GM19240 (cell line): ENCODE data around the gene VCAN.

Experiments used
- DNase-seq: peaks from one replicate; pipeline ENCODE4 v3.0.0; 2011; ENCODE audit warnings: low spot score; ENCODE audit not compliant: insufficient read length

The VCAN gene

DNA sequence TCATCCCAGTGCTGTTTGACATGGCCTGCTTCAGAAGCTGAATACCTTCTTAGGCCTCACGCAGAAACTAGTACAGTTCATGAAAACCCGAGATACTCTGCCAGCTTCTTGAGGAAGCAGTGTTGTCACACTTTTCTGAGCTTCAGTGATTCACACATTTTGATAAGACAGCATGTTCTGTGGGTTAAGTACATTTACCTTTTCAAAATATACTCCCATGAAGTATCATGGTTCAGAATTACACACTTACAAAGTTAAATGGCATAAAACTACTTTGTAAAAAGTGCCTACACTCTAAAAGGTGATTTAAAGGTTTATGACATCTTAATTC lies 56.9 kb downstream of the VCAN start:
- DNase-seq = no peak

GRCh38 chr5:83530193-83530592 lies 58.6 kb downstream of the VCAN start:
- no peak for DNase-seq

GRCh38 chr5:83531661-83532060 lies 60.1 kb downstream of the VCAN start:
- no peak for DNase-seq

- no peak for DNase-seq
Measured at GRCh38 chr5:83538786-83539462, 67.4 kb downstream of the VCAN start.

DNA sequence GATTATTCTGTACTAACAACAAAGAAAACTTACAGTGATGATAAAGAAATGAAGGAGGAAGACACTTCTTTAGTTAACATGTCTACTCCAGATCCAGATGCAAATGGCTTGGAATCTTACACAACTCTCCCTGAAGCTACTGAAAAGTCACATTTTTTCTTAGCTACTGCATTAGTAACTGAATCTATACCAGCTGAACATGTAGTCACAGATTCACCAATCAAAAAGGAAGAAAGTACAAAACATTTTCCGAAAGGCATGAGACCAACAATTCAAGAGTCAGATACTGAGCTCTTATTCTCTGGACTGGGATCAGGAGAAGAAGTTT lies 67.9 kb downstream of the VCAN start:
- DNase-seq = no peak

- DNase-seq = no peak
Measured at GRCh38 chr5:83540105-83540504, 68.6 kb downstream of the VCAN start.

GRCh38 chr5:83540783-83541182 lies 69.2 kb downstream of the VCAN start:
- DNase-seq = no peak

DNA sequence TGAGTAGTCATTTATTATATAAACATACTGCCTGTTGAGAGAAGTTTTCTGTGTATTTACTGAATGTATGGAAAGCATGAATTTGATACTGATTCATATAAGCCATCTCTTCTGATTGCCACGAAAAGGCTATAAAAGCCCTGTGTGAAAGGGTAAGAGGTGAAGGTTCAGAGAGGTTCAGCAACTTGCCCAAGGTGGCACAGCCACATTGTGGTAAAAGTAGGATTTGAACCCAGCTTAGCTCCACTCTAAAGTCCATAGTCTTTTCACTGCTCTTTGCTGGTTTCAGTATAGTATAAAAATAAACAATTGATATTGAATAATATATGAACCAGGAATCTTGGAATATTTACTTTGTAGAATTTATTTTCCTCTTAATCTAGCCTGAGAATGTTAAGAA lies 71.3 kb downstream of the VCAN start:
- no peak for DNase-seq

- no peak for DNase-seq
Measured at GRCh38 chr5:83543898-83544297, 72.4 kb downstream of the VCAN start.

GRCh38 chr5:83547161-83547560 lies 75.6 kb downstream of the VCAN start:
- no peak for DNase-seq

DNA sequence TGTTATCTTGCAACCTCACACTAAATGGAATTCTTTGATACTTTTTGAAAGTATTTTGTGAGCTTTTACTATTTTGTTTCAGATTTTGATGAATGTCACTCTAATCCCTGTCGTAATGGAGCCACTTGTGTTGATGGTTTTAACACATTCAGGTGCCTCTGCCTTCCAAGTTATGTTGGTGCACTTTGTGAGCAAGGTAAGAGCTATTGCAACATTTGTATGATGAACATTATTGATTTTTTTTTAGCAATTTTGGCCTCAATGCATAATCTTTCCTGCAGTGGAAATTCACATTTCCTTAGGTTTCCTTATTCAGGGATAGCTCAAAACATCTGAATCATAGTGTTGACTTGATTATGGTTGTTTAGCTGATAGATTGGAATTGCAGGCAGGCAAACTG lies 76.3 kb downstream of the VCAN start:
- no peak for DNase-seq

GRCh38 chr5:83548581-83548980 lies 77.0 kb downstream of the VCAN start:
- no peak for DNase-seq

DNA sequence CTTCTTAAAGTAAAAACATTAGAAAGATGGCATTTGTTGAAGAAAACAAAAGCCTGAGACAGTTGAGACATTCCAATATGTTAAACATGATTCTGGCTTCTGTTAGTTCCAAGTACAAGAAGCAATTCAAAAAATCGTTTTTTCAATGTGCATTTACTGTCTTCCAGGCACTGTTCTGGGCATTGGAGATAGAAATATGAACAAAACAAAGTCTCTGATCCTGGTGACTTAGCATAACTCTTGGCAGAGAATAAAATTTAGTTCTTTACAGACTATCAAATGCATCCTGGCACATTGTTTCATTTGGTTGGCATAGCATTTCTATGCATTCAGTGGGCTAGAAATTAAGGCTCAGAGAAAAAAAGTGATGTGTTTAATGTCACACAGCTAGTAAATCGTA lies 77.5 kb downstream of the VCAN start:
- DNase-seq = no peak

DNA sequence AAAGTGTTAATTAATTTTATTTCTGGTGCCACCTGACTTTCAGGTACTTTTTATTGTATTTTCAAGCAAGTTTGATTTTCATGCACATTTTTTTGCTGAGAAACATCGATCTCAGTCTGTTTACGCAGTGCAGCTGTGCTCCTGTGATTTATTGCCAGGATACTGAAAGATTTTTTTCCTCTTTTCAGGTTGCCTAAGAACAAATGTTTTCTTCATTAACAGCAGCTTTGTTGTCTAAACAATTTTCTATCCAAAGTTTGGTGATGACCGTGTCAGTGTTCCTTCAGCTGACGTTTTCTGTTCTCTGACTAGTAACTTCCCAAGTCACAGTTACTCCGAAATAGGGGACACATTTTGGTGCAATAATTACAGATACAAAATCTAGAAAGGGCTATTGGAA lies 78.1 kb downstream of the VCAN start:
- no peak for DNase-seq

GRCh38 chr5:83551821-83552220 lies 80.3 kb downstream of the VCAN start:
- DNase-seq = no peak

DNA sequence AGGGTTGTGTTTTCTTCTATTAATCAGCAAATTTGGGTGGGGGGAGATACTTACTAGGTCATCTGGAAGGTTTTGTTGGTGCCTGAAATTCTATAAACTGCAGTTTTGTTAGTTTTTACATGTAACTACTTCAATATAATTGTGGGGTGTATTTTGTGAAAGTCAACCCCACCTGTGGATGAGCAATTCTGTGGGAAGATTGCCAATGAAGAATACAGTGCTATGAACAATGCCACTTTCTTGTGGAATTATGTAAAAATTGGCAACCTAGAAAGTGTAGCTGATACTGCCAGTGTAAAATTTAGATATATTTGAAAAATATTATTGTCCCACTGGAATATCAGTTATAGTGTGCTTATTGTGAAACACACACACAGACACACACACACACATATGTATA lies 80.7 kb downstream of the VCAN start:
- no peak for DNase-seq

GRCh38 chr5:83553000-83553486 lies 81.5 kb downstream of the VCAN start:
- no peak for DNase-seq

GRCh38 chr5:83554133-83554532 lies 82.6 kb downstream of the VCAN start:
- no peak for DNase-seq

GRCh38 chr5:83554686-83555085 lies 83.1 kb downstream of the VCAN start:
- no peak for DNase-seq

DNA sequence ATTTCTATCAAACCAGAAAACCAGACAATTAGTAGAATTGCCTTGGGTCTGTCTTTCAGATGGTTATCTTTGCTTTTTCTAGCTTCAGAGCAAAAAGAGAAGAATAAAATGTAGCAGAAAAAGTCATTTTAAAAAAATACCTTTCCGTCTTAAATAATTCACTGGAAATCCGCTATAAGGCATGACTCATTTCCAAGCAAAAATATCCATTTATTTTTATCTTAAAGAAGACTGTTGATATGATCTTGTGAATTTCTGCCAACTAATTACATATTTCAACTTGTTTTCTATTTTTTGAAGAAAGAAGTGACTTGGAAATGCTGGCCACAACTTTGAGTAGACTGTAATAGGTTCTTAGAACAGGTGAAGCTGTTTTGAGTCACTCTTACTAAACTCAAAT lies 83.7 kb downstream of the VCAN start:
- no peak for DNase-seq

DNA sequence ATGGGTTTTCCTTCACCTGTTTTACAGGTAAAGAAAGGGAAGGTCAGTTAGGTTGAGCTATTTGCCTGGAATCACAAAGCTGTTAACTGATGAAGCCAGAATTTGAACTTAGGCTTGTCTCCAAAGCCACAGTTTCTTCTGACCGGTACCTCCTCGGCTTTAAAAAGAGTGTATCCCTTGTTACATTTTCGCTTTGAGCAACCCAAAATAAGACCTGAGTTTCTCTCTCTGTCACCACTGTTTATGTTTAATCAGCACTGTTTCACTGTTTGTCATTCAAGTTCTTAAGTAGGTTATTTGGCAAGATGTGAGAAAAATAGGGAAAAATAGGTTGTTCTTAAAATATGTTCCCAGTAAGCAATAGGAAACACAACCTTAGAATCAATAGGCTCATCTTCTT lies 84.6 kb downstream of the VCAN start:
- DNase-seq = peak; percentile 4

DNA sequence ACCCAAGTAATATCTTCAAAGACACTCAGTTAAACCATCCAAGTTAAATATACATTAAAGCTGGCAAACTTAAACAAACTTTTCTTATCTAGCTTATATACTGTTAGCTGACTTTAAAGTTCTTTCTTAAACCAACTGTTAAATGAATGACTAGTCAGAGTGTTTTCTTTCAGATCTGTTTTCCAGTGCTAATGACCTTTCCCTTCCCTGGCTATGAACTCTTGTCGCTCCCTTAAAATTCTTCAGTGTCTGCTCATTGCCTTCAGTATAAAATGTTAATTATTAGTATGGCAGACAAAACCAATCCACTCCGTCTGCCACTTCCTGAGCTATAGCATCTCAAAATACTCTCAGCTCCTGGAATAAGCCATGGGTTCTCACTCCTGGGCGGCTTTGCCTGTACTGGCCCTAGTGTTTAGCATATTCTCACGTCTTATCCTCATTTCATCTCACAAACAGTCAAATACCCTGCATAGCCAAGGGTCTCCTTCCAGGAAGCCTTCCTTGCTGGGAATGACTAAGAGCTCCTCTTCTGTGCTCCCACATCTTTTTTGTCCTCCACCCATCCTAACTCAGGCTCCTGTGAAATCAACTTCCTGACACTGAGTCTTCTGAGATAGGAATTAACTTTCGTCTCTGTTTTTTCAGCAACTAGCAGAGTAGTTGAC lies 87.7 kb downstream of the VCAN start:
- no peak for DNase-seq

DNA sequence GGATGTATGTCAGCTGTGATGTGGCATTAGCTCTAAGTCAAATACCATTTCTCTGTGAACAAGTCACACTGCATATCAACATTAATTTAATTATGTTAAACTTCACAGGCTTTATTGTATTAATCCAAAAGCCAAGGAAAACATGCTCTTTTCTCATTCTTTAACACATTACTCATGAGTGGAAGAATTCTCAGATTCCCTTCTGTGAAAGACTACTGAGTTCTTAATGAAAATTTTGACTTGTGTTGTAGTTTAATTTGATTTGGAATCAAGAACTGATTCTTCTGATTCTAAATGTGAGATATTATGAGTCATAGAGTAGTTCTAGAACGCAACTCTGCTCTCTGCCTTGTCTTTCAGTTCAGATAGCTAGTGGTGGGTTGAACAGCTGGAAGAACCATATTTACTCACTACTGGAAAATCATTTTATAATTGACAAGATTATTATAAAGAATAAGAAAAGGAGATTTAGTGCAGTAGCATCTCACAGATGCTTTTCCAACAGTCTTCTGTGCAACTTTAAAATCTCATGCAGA lies 90.6 kb downstream of the VCAN start:
- no peak for DNase-seq
